IPS-18c (cell line): ENCODE measurements around the gene PRKACG.

Experiments used
- H3K4me3 ChIP-seq: 2 replicates; pipeline ENCODE4 v1.7.0; 2013; ENCODE audit warnings: low read depth, mild to moderate bottlenecking, low read length, moderate library complexity; ENCODE audit not compliant: insufficient read depth
- H3K9me3 ChIP-seq: one replicate; pipeline ENCODE4 v1.6.1; 2013; ENCODE audit warnings: mild to moderate bottlenecking, low read length, moderate library complexity; ENCODE audit not compliant: control insufficient read depth, insufficient read depth

The PRKACG gene

GRCh38 chr9:69030851-69031645 lies 17.1 kb upstream of the PRKACG start:
- H3K9me3 ChIP-seq = peaks cover 3% of the 10 kb centered on the region
- no peak overlapping the region for H3K4me3 ChIP-seq

- Histone ChIP-seq H3K9me3 (peaks cover 3% of the 10 kb centered on the region), H3K4me3 (no peak overlapping the region)
These were observed 15.6 kb upstream of the PRKACG start for GRCh38 chr9:69029535-69029934.

GRCh38 chr9:69028754-69029153 lies 14.8 kb upstream of the PRKACG start:
- Histone ChIP-seq H3K4me3 (no peak overlapping the region), H3K9me3 (peaks cover 3% of the 10 kb centered on the region)

DNA sequence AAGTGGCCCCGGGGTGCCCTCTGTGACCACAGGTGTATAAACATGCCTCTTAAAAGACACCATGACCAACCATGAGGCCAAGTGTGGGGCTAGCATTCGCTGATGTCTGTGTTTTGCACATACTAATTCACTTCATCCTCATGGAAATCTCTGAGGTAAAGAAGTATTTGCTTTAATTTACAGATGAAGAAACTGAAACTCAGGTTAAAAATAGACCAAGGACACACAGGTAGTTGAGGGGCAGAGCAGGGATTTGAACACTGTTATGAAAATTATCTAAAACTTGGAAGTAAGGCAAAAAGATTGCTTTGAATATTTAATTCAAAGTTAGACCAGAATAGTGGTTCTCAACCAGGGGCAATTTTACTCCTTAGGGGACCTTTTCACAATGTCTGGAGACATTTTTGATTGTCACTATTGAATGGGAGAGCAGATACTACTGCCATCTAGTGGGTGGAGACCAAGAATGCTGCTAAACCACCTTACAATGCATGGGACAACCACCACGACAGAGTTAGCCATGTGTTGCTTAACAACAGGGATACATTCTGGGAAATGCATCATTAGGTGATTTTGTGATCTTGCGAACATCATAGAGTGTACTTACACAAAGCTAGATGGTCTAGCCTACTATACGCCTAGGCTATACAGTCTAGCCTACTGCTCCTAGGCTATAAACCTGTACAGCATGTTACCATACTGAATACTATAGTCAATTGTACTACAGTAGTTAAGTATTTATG lies 13.6 kb upstream of the PRKACG start:
- H3K9me3 ChIP-seq = peaks cover 3% of the 10 kb centered on the region
- no peak overlapping the region for H3K4me3 ChIP-seq

DNA sequence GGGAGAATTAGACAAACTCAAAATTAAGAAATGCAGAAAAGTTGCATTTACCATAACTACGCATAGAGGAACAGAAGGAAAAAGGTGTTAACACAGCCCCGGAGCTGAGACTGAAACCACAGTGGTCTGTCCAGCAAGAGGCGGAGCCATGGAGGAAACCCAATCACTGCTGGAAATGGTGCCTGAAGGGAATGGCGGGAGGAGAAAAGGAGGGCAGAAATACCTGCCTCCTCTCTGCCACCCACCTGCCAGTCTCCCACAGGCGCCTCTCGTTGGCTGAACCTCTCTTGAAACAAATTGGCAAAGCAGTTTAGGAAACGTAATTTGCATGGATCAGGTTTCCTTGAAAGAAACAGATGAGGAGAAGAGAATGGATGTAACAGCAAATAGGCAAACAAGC lies 9.7 kb upstream of the PRKACG start:
- no peaks in the 10 kb centered on the region for H3K9me3 ChIP-seq
- no peak overlapping the region for H3K4me3 ChIP-seq

- Histone ChIP-seq H3K4me3 (no peak overlapping the region), H3K9me3 (no peaks in the 10 kb centered on the region)
These were observed 6.6 kb upstream of the PRKACG start for GRCh38 chr9:69020301-69021145.

DNA sequence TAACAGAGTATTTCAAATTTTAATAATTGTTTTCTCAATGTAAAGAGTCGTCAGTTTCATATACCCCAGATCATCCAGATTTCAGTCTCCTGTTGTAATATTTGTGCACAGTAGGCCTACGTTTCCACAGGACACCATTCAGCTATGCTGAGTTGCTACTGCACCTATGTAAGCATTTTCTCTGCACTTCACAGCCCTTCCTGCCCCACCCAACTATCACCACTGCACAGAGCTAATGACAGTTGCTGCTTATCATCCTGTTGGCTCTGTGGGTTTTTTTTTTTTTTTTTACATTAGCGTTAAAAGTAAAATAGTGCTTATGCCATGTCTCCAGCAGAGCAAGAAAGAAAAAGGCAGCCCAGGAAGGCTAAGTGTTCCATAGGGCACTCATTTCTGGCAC lies 5.9 kb upstream of the PRKACG start:
- H3K9me3 ChIP-seq = no peaks in the 10 kb centered on the region
- H3K4me3 ChIP-seq = no peak overlapping the region

DNA sequence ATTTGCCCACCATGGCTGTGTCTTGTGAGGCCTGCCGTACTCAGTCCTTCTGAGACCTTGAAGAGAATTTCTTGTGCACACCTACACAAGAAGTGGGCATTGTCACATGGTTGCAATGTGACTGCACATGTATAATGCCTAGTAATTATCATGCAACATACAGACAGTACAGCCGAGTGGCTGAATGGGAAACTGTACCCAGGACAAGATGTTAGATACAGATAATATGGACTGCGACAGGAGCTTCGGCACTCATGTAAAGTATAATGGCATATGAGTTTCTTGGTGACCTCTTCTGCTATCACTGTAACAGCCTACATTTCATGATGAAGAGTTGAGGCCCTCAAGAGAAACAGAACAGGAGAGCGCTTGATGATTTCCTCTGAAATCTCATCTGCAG lies 4.8 kb upstream of the PRKACG start:
- Histone ChIP-seq H3K4me3 (no peak overlapping the region), H3K9me3 (no peaks in the 10 kb centered on the region)

- no peak overlapping the region for H3K4me3 ChIP-seq
- no peaks in the 10 kb centered on the region for H3K9me3 ChIP-seq
These were observed 2.5 kb upstream of the PRKACG start for GRCh38 chr9:69016191-69017096.

DNA sequence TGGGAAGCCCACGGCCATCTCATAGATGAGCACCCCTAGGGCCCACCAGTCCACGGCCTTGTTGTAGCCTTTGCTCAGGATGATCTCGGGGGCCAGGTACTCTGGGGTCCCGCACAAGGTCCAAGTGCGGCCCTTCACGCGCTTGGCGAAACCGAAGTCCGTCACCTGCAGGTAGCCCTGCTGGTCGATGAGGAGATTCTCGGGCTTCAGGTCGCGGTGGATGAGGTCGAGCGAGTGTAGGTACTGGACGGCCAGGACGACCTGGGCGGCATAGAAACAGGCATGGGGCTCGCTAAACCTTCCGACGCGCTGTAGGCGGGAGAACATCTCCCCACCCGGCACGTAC lies 558 bp downstream of the PRKACG start:
- Histone ChIP-seq H3K9me3 (no peaks in the 10 kb centered on the region), H3K4me3 (no peak overlapping the region)

- no peak overlapping the region for H3K4me3 ChIP-seq
- H3K9me3 ChIP-seq = no peaks in the 10 kb centered on the region
These were observed 1.1 kb downstream of the PRKACG start for GRCh38 chr9:69012696-69013381.

- H3K9me3 ChIP-seq = no peaks in the 10 kb centered on the region
- no peak overlapping the region for H3K4me3 ChIP-seq
These were observed 4.2 kb downstream of the PRKACG start for GRCh38 chr9:69009708-69010107.

DNA sequence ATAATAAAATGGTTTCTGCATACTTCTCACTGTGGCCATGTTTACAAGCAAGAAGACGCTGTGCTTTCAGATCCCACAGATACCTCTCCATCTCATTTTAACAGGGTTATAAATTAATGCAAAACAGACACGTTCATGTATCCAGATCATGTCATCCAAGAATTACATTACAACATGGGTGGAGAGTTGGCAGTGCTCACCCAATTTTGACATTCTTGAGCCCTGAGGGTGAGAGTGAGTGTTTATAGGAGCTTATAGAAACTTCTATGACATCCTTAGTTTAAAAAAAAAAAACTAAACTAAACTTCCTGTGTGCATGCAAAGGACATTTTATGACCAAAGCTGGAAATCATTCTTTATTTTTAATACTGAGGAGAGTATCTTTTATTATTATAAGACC lies 9.1 kb downstream of the PRKACG start:
- H3K4me3 ChIP-seq = no peak overlapping the region
- H3K9me3 ChIP-seq = no peaks in the 10 kb centered on the region

DNA sequence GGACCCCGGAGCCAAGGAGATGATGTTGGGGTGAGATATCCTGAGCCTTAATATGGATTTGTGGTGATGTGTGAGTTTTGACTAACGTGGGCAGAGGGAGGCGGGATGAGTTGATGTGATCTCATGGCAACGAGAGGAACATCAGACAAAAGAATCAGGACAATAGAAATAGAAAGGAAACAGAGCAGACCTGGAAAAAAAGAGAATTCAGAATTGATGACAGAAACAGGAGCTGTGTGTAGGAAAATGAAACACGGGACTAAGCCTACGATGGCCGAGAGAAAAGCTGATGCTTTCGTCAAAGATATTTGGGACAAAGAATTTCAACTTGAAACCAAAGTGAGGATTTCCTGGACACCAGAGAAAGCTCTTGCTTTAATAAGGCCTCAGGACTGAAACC lies 10.9 kb downstream of the PRKACG start:
- H3K9me3 ChIP-seq = no peaks in the 10 kb centered on the region
- H3K4me3 ChIP-seq = no peak overlapping the region

DNA sequence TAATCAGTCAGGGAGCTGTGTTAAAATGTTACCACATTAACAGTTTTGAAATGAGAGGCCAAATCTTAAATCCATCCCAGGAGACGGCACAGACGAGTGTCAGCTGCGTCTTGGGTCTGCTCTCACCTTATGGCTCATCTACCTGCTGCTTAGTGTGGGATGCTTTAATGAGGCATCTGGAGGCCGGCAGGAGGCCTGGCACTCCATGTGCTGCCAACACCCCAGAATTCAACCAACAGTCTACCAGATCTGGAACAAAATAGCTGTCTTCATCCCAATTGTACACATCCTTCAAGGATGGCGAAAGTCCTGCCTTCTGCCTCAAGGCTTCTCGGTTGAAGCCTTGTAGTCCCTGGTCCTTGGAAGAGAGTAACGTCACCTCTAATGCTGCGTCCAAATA lies 12.0 kb downstream of the PRKACG start:
- H3K4me3 ChIP-seq = no peak overlapping the region
- no peaks in the 10 kb centered on the region for H3K9me3 ChIP-seq

DNA sequence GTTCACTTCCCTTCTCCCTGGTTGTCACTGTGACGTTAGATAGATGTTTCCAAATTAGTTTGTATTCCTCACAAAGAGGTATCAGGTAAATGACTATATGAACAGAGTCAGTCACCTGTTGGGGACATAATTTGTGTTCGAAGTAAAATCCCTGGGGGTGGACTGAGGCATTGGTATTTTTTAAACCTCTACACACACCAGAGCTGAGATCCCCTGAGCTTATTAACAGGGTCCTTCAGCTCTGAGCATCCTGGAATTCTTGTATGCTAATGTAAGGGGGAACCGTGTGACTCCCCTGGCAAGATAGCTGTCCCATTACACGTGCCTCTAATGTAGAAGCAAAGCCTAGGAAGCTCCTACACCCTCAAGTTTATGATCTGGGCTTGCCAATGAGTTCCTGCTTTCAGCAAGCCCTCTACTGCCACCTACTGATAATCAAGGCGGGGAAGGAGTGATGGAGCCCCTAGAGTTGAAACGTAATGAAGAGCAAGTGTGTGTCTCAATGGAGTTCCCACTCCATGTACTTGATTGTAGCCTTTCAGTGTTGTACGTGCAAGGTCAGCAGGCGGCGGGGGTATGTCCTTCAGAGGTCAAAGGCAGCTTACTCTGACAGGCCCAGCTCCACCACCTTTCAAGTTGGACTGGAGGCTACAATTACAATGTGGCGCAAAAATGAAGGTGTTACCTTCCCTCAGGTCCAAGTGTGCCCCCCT lies 14.4 kb downstream of the PRKACG start:
- Histone ChIP-seq H3K9me3 (no peaks in the 10 kb centered on the region), H3K4me3 (no peak overlapping the region)
